NCI-H345 treated with DMSO at 0.1 percent for 48 hours (cell line): ENCODE results near the gene TFEB.

Source experiments
- DNase-seq: peaks from one replicate; lab custom pipeline; 2025; ENCODE audit not compliant: unreplicated experiment; lab: John Stamatoyannopoulos, UW

TFEB gene

GRCh38 chr6:41641352-41641925 lies 94.0 kb downstream of the TFEB start:
- DNase-seq, result no peak

GRCh38 chr6:41640426-41640825 lies 95.0 kb downstream of the TFEB start:
- DNase-seq, result no peak

GRCh38 chr6:41639809-41640371 lies 95.5 kb downstream of the TFEB start:
- DNase-seq, result no peak

- no peak for DNase-seq
These were observed 96.2 kb downstream of the TFEB start for GRCh38 chr6:41638935-41639808.

- DNase-seq, result no peak
These were observed 97.1 kb downstream of the TFEB start, which contains the start of gene MDFI for GRCh38 chr6:41638002-41638934. Gene MDFI (plus strand): TSS chr6:41638468. CDS start chr6:41638750, 282 bp downstream.

- DNase-seq, result no peak
These were observed 98.0 kb downstream of the TFEB start for GRCh38 chr6:41637194-41638001.

DNA sequence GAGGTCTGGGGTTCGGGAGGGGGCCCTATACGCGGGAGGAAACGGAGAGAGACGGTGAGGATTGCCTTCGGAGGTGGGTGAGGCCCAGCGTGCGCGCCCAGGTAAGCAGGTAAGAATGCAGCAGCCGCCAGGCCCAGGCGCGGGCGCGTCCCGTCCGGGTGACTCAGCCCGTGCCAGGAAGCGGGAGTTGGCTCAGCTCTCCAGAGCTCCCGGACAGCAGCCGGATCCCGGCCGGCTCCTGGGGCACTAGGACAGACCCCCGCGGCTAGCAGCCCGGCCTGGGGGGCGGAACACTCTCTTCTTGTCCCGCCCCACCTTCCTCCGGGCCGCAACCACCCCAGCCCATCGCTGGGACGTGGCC lies 98.6 kb downstream of the TFEB start:
- DNase-seq, result no peak

DNA sequence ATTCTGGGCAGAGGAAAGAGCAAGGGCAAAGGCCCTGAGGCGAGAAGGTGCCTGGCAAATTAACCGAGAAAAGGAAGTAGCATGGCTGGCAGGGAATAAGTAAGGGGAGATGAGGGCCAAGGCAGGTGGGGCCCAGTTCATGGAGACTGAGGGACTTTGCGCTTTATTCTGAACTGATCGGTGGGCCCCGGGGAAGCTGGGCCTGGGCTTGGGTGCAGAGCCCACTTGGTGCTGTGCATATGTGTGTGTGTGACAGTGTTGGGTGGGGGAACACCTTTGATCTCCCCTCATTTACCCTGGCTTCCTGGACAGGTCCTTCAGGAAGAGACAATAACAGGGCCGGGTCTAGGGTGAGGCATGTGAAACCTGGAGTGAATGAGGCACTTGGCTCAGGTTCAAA lies 100.0 kb downstream of the TFEB start:
- DNase-seq, result no peak

- DNase-seq, result no peak
These were observed 100.8 kb downstream of the TFEB start for GRCh38 chr6:41634657-41635056.
